Lower leg skin (tissue), 3 donors: ENCODE data around the gene CASR.

Experiments used
- POLR2A ChIP-seq, 2 donors: fragments of 450-650 bp; IDR thresholded peaks; one replicate each; pipeline ENCODE4 v1.6.1; 2016 to 2017; ENCODE audit warnings: antibody characterized with exemption in 2 of 2, mild to moderate bottlenecking in 1 of 2, moderate library complexity in 1 of 2
- TF ChIP-seq, protein P1 (sequence below), 3 donors: fragments of 450-650 bp; IDR thresholded peaks; one replicate each; pipeline ENCODE4 v1.5.1; 2016; ENCODE audit warnings: antibody characterized with exemption in 3 of 3, mild to moderate bottlenecking in 3 of 3, moderate library complexity in 2 of 3

DNA sequence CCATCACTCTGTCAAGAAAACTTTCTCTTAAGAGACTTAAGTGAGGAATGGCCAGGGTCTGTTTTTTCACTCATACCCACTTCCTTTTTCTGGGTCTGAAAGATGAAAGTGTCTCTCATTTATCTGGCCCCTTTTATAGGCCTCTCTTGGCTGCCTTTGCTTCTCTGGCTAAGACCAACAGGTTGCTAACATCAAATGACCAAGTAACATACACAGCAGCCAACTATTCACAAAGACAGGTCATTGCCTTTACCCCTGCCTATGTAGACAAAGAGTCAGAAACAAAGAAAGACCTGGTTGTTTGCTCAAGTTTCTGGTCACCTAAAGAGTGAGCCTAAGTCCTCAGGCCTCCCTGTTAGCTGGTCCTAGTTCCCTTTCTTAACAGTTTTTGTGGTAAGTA lies 117.6 kb downstream of the CASR start:
- TF ChIP-seq, protein P1, sequence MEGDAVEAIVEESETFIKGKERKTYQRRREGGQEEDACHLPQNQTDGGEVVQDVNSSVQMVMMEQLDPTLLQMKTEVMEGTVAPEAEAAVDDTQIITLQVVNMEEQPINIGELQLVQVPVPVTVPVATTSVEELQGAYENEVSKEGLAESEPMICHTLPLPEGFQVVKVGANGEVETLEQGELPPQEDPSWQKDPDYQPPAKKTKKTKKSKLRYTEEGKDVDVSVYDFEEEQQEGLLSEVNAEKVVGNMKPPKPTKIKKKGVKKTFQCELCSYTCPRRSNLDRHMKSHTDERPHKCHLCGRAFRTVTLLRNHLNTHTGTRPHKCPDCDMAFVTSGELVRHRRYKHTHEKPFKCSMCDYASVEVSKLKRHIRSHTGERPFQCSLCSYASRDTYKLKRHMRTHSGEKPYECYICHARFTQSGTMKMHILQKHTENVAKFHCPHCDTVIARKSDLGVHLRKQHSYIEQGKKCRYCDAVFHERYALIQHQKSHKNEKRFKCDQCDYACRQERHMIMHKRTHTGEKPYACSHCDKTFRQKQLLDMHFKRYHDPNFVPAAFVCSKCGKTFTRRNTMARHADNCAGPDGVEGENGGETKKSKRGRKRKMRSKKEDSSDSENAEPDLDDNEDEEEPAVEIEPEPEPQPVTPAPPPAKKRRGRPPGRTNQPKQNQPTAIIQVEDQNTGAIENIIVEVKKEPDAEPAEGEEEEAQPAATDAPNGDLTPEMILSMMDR (IDR thresholded peaks at IDR 0.05) = no peak
- no peak for TF ChIP-seq POLR2A (IDR thresholded peaks at IDR 0.05)
